ENCODE measurements around the gene KLHL17. TPM values are rescaled to one million over a fixed set of nuclear protein-coding genes. Genes with fewer than 3 reads are reported as not detected.

Gene KLHL17
- total RNA-seq, 3 donors from 2014 or later, result 9.0 to 14.7 (median 11.0) TPM

DNA sequence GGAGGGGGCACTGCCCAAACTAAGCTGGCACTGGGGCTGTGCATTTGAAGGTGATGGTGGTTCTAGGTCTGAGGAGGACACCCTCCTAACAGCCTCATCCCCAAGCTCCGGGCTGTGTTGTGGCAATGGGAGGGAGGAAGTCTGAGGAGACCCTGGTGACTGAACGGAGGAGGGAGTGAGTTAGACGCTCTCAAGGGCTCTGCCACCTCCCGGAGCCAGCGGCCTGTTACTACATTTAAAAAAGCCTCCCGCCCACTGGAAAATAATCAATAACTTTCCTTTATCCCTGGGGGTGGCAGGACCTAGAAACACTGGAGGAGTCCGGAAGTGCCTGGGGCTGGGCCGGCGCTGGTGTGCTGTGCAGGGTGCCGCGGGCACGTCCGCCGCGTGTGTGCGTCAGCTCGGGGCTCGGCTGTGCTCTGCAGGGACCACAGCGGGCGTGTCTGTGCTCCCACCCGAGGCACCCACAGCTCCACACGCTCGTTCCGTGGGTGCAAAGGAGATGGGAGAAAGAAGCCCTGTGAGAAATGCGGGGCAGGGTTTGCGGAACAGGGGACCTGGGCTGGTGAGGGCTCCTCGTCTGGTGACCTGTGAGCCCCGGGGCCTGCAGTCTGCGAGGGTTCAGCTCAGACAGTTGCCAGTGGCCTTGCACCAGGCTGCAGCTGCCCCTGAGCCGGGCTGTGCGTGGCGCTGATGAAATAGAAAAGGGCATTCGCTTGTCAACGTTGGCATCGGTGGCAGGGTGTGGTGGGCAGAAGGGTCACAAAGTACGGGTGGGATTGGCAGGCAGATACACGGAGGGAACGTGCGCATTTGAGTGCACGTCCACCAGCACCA, 31.3 kb upstream of the KLHL17 start:
- DNase-seq, result no peak
- Histone ChIP-seq H3K9me3 (no peaks in the 10 kb centered on the region), H3K36me3 (ENCODE audit: low read depth) (no peaks in the 10 kb centered on the region), H3K4me3 (no peak overlapping the region), H3K4me1 (ENCODE audit: low read depth) (peaks cover 17% of the 10 kb centered on the region)
- TF ChIP-seq CTCF (IDR thresholded peaks at IDR 0.05), result no peak
- ATAC-seq, result no peak
- intact Hi-C loops (cut with DNase I, micrococcal nuclease), result no loop called here

GRCh38 chr1:929712-930632, 30.4 kb upstream of the KLHL17 start:
- Histone ChIP-seq H3K4me1 (ENCODE audit: low read depth) (peaks cover 13% of the 10 kb centered on the region), H3K36me3 (ENCODE audit: low read depth) (no peaks in the 10 kb centered on the region), H3K4me3 (no peak overlapping the region), H3K9me3 (no peaks in the 10 kb centered on the region)
- no peak for TF ChIP-seq CTCF (IDR thresholded peaks at IDR 0.05)
- ATAC-seq (no peak), DNase-seq (no peak)
- intact Hi-C loops (cut with DNase I, micrococcal nuclease), result no loop called here

GRCh38 chr1:930633-931138, 29.7 kb upstream of the KLHL17 start:
- TF ChIP-seq CTCF (IDR thresholded peaks at IDR 0.05), result no peak
- DNase-seq, result no peak
- H3K36me3 ChIP-seq (ENCODE audit: low read depth), result no peaks in the 10 kb centered on the region
- ATAC-seq, result no peak
- no peaks in the 10 kb centered on the region for H3K9me3 ChIP-seq
- H3K4me1 ChIP-seq (ENCODE audit: low read depth), result peaks cover 7% of the 10 kb centered on the region
- intact Hi-C loops (cut with DNase I, micrococcal nuclease), result no loop called here
- no peak overlapping the region for H3K4me3 ChIP-seq

DNA sequence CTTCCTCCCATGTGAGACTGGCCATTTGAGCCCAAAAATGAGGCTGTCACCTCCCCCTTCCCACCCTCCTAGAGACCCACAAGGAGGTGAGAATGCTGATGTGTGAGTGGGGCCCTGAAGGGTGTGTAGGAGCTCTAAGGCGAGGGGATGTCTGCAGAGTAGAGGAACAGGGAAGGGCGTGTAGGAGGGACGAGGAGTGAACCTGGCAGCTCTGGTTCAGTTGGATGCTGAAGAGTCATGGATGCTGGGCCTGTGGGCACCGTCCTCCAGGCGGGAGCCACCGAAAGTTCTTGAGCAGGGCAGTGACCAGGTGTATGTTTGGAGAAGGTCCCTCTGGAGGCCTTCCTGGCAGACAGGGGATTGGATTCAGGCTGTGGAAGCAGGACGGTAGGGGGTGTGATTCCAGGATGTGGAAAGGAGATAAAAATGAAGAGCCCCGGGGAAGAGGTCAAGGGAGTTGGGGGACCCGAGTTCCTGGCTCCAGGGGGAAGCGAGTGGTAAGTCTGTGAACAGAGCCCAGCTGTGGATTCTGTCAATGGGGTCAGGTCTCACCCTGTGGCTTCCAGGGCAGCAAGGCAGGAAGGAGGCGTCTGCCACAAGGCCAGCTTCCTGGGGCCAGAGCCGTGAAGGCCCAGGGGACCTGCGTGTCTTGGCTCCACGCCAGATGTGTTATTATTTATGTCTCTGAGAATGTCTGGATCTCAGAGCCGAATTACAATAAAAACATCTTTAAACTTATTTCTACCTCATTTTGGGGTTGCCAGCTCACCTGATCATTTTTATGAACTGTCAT, 28.8 kb upstream of the KLHL17 start:
- intact Hi-C loops (cut with DNase I, micrococcal nuclease), result no loop called here
- peaks cover 4% of the 10 kb centered on the region for H3K4me1 ChIP-seq (ENCODE audit: low read depth)
- no peak overlapping the region for H3K4me3 ChIP-seq
- H3K36me3 ChIP-seq (ENCODE audit: low read depth), result no peaks in the 10 kb centered on the region
- ATAC-seq, result no peak
- no peaks in the 10 kb centered on the region for H3K9me3 ChIP-seq
- DNase-seq, result no peak
- TF ChIP-seq CTCF (IDR thresholded peaks at IDR 0.05), result no peak

DNA sequence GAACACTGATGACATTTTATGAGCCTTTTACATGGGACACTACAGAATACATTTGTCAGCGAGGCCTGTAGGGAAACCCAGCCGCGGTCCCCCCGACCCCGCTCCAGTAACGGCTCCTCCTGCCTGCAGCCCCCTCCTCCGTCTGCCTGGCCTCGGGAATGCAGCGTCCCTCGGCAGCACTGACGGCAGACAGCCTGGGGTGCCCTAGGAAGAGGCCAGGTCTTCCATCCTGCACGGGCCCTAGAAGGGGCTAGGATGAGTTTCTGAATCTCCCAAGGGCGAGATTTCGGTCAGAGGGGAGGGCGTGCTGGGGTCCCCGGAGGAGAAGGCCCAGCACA, 28.2 kb upstream of the KLHL17 start:
- DNase-seq (no peak), ATAC-seq (no peak)
- Histone ChIP-seq H3K36me3 (ENCODE audit: low read depth) (no peaks in the 10 kb centered on the region), H3K4me3 (no peak overlapping the region), H3K9me3 (no peaks in the 10 kb centered on the region), H3K4me1 (ENCODE audit: low read depth) (peaks cover 4% of the 10 kb centered on the region)
- intact Hi-C loops (cut with DNase I, micrococcal nuclease), result no loop called here
- TF ChIP-seq CTCF (IDR thresholded peaks at IDR 0.05), result no peak

All from mucosa of descending colon (tissue), 3 donors.